ENCODE measurements around the gene PACSIN2.
"Not testable (repeated sequence)": the region's sequence is repeated elsewhere in the genome, so short reads cannot be mapped to it uniquely, and the experiment has no call there.

DNA sequence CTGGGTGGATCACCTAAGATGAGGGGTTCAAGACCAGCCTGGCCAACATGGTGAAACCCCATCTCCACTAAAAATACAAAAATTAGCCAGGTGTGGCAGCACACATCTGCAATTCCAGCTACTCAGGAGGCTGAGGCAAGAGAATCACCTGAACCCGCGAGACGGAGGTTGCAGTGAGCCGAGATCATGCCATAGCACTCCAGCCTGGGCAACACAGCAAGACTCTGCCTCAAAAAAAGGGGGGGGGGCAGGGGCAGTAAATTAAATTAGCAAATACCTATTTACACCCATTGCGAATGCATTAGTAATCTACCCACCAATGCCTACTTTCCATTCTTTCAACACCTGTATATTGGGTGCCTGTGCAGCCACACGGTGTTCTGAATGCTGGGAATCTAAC, 78.3 kb downstream of the PACSIN2 start:
- TF ChIP-seq CREM (CRISPR knock-in tag; IDR thresholded peaks at IDR 0.05); ETV6 (CRISPR knock-in tag; IDR thresholded peaks at IDR 0.05); NR1H2 (CRISPR knock-in tag; IDR thresholded peaks at IDR 0.05); IRF2 (CRISPR knock-in tag; IDR thresholded peaks at IDR 0.05; ENCODE audit: borderline replicate concordance, low read depth); TEAD4 (CRISPR knock-in tag; IDR thresholded peaks at IDR 0.05); NFYB (CRISPR knock-in tag; conservative IDR thresholded peaks at IDR 0.05; ENCODE audit: low read depth); NR2C2 (CRISPR knock-in tag; IDR thresholded peaks at IDR 0.05): not testable (repeated sequence)
- TF ChIP-seq, protein P1, sequence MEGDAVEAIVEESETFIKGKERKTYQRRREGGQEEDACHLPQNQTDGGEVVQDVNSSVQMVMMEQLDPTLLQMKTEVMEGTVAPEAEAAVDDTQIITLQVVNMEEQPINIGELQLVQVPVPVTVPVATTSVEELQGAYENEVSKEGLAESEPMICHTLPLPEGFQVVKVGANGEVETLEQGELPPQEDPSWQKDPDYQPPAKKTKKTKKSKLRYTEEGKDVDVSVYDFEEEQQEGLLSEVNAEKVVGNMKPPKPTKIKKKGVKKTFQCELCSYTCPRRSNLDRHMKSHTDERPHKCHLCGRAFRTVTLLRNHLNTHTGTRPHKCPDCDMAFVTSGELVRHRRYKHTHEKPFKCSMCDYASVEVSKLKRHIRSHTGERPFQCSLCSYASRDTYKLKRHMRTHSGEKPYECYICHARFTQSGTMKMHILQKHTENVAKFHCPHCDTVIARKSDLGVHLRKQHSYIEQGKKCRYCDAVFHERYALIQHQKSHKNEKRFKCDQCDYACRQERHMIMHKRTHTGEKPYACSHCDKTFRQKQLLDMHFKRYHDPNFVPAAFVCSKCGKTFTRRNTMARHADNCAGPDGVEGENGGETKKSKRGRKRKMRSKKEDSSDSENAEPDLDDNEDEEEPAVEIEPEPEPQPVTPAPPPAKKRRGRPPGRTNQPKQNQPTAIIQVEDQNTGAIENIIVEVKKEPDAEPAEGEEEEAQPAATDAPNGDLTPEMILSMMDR (IDR thresholded peaks at IDR 0.05): not testable (repeated sequence)
- TF ChIP-seq, protein P2, sequence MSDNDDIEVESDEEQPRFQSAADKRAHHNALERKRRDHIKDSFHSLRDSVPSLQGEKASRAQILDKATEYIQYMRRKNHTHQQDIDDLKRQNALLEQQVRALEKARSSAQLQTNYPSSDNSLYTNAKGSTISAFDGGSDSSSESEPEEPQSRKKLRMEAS (CRISPR knock-in tag; IDR thresholded peaks at IDR 0.05): not testable (repeated sequence)
- TF ChIP-seq, protein P3, sequence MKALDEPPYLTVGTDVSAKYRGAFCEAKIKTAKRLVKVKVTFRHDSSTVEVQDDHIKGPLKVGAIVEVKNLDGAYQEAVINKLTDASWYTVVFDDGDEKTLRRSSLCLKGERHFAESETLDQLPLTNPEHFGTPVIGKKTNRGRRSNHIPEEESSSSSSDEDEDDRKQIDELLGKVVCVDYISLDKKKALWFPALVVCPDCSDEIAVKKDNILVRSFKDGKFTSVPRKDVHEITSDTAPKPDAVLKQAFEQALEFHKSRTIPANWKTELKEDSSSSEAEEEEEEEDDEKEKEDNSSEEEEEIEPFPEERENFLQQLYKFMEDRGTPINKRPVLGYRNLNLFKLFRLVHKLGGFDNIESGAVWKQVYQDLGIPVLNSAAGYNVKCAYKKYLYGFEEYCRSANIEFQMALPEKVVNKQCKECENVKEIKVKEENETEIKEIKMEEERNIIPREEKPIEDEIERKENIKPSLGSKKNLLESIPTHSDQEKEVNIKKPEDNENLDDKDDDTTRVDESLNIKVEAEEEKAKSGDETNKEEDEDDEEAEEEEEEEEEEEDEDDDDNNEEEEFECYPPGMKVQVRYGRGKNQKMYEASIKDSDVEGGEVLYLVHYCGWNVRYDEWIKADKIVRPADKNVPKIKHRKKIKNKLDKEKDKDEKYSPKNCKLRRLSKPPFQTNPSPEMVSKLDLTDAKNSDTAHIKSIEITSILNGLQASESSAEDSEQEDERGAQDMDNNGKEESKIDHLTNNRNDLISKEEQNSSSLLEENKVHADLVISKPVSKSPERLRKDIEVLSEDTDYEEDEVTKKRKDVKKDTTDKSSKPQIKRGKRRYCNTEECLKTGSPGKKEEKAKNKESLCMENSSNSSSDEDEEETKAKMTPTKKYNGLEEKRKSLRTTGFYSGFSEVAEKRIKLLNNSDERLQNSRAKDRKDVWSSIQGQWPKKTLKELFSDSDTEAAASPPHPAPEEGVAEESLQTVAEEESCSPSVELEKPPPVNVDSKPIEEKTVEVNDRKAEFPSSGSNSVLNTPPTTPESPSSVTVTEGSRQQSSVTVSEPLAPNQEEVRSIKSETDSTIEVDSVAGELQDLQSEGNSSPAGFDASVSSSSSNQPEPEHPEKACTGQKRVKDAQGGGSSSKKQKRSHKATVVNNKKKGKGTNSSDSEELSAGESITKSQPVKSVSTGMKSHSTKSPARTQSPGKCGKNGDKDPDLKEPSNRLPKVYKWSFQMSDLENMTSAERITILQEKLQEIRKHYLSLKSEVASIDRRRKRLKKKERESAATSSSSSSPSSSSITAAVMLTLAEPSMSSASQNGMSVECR (CRISPR knock-in tag; IDR thresholded peaks at IDR 0.05; ENCODE audit: borderline replicate concordance): not testable (repeated sequence)
- TF ChIP-seq, protein P4, sequence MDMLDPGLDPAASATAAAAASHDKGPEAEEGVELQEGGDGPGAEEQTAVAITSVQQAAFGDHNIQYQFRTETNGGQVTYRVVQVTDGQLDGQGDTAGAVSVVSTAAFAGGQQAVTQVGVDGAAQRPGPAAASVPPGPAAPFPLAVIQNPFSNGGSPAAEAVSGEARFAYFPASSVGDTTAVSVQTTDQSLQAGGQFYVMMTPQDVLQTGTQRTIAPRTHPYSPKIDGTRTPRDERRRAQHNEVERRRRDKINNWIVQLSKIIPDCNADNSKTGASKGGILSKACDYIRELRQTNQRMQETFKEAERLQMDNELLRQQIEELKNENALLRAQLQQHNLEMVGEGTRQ (CRISPR knock-in tag; IDR thresholded peaks at IDR 0.05): not testable (repeated sequence)
- TF ChIP-seq, protein P5, sequence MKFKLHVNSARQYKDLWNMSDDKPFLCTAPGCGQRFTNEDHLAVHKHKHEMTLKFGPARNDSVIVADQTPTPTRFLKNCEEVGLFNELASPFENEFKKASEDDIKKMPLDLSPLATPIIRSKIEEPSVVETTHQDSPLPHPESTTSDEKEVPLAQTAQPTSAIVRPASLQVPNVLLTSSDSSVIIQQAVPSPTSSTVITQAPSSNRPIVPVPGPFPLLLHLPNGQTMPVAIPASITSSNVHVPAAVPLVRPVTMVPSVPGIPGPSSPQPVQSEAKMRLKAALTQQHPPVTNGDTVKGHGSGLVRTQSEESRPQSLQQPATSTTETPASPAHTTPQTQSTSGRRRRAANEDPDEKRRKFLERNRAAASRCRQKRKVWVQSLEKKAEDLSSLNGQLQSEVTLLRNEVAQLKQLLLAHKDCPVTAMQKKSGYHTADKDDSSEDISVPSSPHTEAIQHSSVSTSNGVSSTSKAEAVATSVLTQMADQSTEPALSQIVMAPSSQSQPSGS (CRISPR knock-in tag; IDR thresholded peaks at IDR 0.05; ENCODE audit: borderline replicate concordance, low read depth): not testable (repeated sequence)
